H1 (cell line): ENCODE results near the gene RNF186. TPM values are rescaled to one million over a fixed set of nuclear protein-coding genes. Genes with fewer than 3 reads are reported as not detected.
"Not testable (repeated sequence)": the region's sequence is repeated elsewhere in the genome, so short reads cannot be mapped to it uniquely, and the experiment has no call there.

Experiments used
- CTCF ChIA-PET: fragments of 300-600 bp; sonication (Branson Sonifier 250); formaldehyde crosslinking; loops from one replicate; lab custom pipeline; 2021; ENCODE audit not compliant: partially characterized antibody; lab: Charles Lee
- POLR2A ChIA-PET: fragments of 300-600 bp; sonication (Branson Sonifier 250); formaldehyde crosslinking; loops from one replicate; lab custom pipeline; 2021; ENCODE audit warnings: inconsistent platforms; ENCODE audit not compliant: partially characterized antibody; lab: Charles Lee
- DNase-seq, 2 experiments: peaks; one replicate each; pipeline versions ENCODE4 v3.0.0 to v3.0.0-alpha.2; 2010 to 2022; ENCODE audit warnings: low spot score in 2 of 2, low read depth in 1 of 2, mixed read lengths in 1 of 2
- FAIRE-seq: peaks from 2 replicates; lab custom pipeline; 2011; peaks lifted over from hg19 to GRCh38; lab: Jason Lieb, UNC
- H2AFZ ChIP-seq: 2 replicates; pipeline ENCODE4 v1.8.1; 2012; ENCODE audit warnings: low read length, inconsistent platforms
- H2AK5ac ChIP-seq: 2 replicates; pipeline ENCODE4 v1.6.1; 2013; ENCODE audit warnings: low read depth, low read length
- H2BK120ac ChIP-seq: replicated peaks from 2 replicates; pipeline ENCODE3; 2013; ENCODE audit warnings: low read depth, low read length, inconsistent platforms
- H2BK12ac ChIP-seq: 2 replicates; pipeline ENCODE4 v1.6.1; 2013; ENCODE audit warnings: low read depth, low read length
- H2BK15ac ChIP-seq: 2 replicates; pipeline ENCODE4 v1.6.1; 2013; ENCODE audit warnings: low read length
- H2BK20ac ChIP-seq: 2 replicates; pipeline ENCODE4 v1.6.1; 2013; ENCODE audit warnings: low read length
- H2BK5ac ChIP-seq: 2 replicates; pipeline ENCODE4 v1.6.1; 2013; ENCODE audit warnings: low read depth, low read length
- H3K14ac ChIP-seq: 2 replicates; pipeline ENCODE4 v1.6.1; 2013; ENCODE audit warnings: inconsistent platforms; ENCODE audit not compliant: insufficient read length
- H3K18ac ChIP-seq: 2 replicates; pipeline ENCODE4 v1.6.1; 2013; ENCODE audit warnings: low read length; ENCODE audit errors: extremely low read depth
- H3K23ac ChIP-seq: 2 replicates; pipeline ENCODE4 v1.6.1; 2013; ENCODE audit warnings: inconsistent platforms; ENCODE audit not compliant: insufficient read length
- H3K23me2 ChIP-seq: 2 replicates; pipeline ENCODE4 v1.6.1; 2013; ENCODE audit warnings: low read depth, low read length
- H3K27ac ChIP-seq: 2 replicates; pipeline ENCODE4 v1.6.1; 2011; ENCODE audit warnings: low read depth, low read length, inconsistent platforms
- H3K27me3 ChIP-seq, 4 experiments: replicated peaks in 1 of 4; 1 replicate in 1 of 4; 2 replicates in 3 of 4; pipeline versions ENCODE4 v1.6.1 to v1.8.1; 2011 to 2013; ENCODE audit warnings: low read length in 3 of 4, mild to moderate bottlenecking in 3 of 4, inconsistent platforms in 2 of 4, mixed read lengths in 2 of 4, moderate library complexity in 1 of 4; ENCODE audit not compliant: control insufficient read depth in 3 of 4, insufficient read depth in 3 of 4; ENCODE audit errors: extremely low read depth in 1 of 4
- H3K36me3 ChIP-seq, 4 experiments: 2 replicates each; pipeline versions ENCODE4 v1.6.1 to v1.8.1; 2011 to 2013; ENCODE audit warnings: mild to moderate bottlenecking in 4 of 4, low read length in 3 of 4, moderate library complexity in 2 of 4, control low read depth in 1 of 4, inconsistent platforms in 1 of 4; ENCODE audit not compliant: insufficient read depth in 4 of 4, control insufficient read depth in 2 of 4
- H3K4ac ChIP-seq: replicated peaks from 2 replicates; pipeline ENCODE3; 2013; ENCODE audit warnings: low read length, low read depth, mixed read lengths, inconsistent platforms; ENCODE audit not compliant: insufficient read length
- H3K4me1 ChIP-seq, 4 experiments: replicated peaks in 1 of 4; 1 replicate in 1 of 4; 2 replicates in 3 of 4; pipeline versions ENCODE4 v1.6.1 to v1.8.1; 2011 to 2013; ENCODE audit warnings: low read length in 3 of 4, inconsistent platforms in 2 of 4, mixed read lengths in 1 of 4; ENCODE audit not compliant: insufficient read depth in 4 of 4, control insufficient read depth in 3 of 4
- H3K4me2 ChIP-seq, 2 experiments: 2 replicates each; pipeline versions ENCODE4 v1.6.1 to v1.8.1; 2011 to 2013; ENCODE audit warnings: low read depth in 2 of 2, low read length in 2 of 2, control low read depth in 1 of 2, inconsistent platforms in 1 of 2, mild to moderate bottlenecking in 1 of 2; ENCODE audit not compliant: insufficient read depth in 1 of 2
- H3K4me3 ChIP-seq, 4 experiments: fragments of 200-600, 300-600 bp in 1 of 4; sonication (generic), shearing (Covaris generic), sonication (Bioruptor Twin) in 1 of 4; 2 replicates each; pipeline versions ENCODE4 v1.5.1 to v1.8.1; 2011 to 2016; ENCODE audit warnings: low read length in 4 of 4, low read depth in 3 of 4, control low read depth in 2 of 4, inconsistent platforms in 2 of 4, mild to moderate bottlenecking in 2 of 4, mixed read lengths in 1 of 4, moderate library complexity in 1 of 4; ENCODE audit not compliant: insufficient read depth in 2 of 4; ENCODE audit errors: extremely low read depth in 1 of 4
- H3K56ac ChIP-seq: replicated peaks from 2 replicates; pipeline ENCODE3; 2013; ENCODE audit warnings: low read depth, mild to moderate bottlenecking, mixed read lengths, low read length, inconsistent platforms; ENCODE audit not compliant: insufficient read length
- H3K79me1 ChIP-seq: 2 replicates; pipeline ENCODE4 v1.6.1; 2013; ENCODE audit warnings: low read depth, low read length, control low read depth
- H3K79me2 ChIP-seq, 2 experiments: 2 replicates each; pipeline versions ENCODE4 v1.6.1 to v1.8.1; 2012 to 2013; ENCODE audit warnings: low read length in 2 of 2, mild to moderate bottlenecking in 2 of 2, inconsistent platforms in 1 of 2; ENCODE audit not compliant: insufficient read depth in 2 of 2, control insufficient read depth in 1 of 2
- H3K9ac ChIP-seq, 4 experiments: replicated peaks in 1 of 4; 1 replicate in 1 of 4; 2 replicates in 3 of 4; pipeline versions ENCODE4 v1.6.1 to v1.8.1; 2011 to 2013; ENCODE audit warnings: low read depth in 3 of 4, low read length in 3 of 4, control low read depth in 2 of 4, mild to moderate bottlenecking in 2 of 4, moderate library complexity in 2 of 4, inconsistent platforms in 1 of 4; ENCODE audit errors: extremely low read depth in 1 of 4
- H3K9me3 ChIP-seq, 2 experiments: 2 replicates each; pipeline versions ENCODE4 v1.6.1 to v1.8.1; 2012 to 2013; ENCODE audit warnings: mild to moderate bottlenecking in 2 of 2, moderate library complexity in 2 of 2, control low read depth in 1 of 2, inconsistent platforms in 1 of 2, low read depth in 1 of 2, low read length in 1 of 2, mixed read lengths in 1 of 2; ENCODE audit not compliant: insufficient read depth in 2 of 2
- H4K20me1 ChIP-seq, 2 experiments: replicated peaks in 1 of 2; 2 replicates each; pipeline versions ENCODE3 to v1.8.1; 2011 to 2013; ENCODE audit warnings: inconsistent platforms in 2 of 2, low read length in 2 of 2, mild to moderate bottlenecking in 1 of 2; ENCODE audit not compliant: insufficient read depth in 2 of 2, control insufficient read depth in 1 of 2
- H4K5ac ChIP-seq: 2 replicates; pipeline ENCODE4 v1.6.1; 2013; ENCODE audit warnings: low read length, low read depth, mixed read lengths, inconsistent platforms; ENCODE audit not compliant: insufficient read length
- H4K8ac ChIP-seq: 2 replicates; pipeline ENCODE4 v1.8.0; 2013; ENCODE audit warnings: mild to moderate bottlenecking, moderate library complexity, low read length, inconsistent platforms; ENCODE audit not compliant: insufficient read depth; ENCODE audit errors: extremely low read depth
- H4K91ac ChIP-seq: replicated peaks from 2 replicates; pipeline ENCODE3; 2013; ENCODE audit warnings: low read length, mixed read lengths, inconsistent platforms; ENCODE audit not compliant: insufficient read length
- WGBS, 2 experiments: shearing (Covaris generic) in 1 of 2; methylation state at CpG; one replicate each; pipeline versions ENCODE4 v1.1.6 to v1.1.7; 2013 to 2015; ENCODE audit warnings: low lambda C conversion rate in 2 of 2, mixed read lengths in 2 of 2, inconsistent platforms in 1 of 2, low coverage in 1 of 2, missing lambda C conversion rate in 1 of 2; ENCODE audit not compliant: insufficient replicate concordance in 2 of 2, insufficient coverage in 1 of 2, insufficient read length in 1 of 2; ENCODE audit errors: extremely low coverage in 1 of 2, missing lambda C conversion rate in 1 of 2; 5-methylcytosine and 5-hydroxymethylcytosine counted together
- polyA plus RNA-seq, 7 experiments: library from polyadenylated mRNA; depleted of rRNA in 3 of 7; stranded (reverse) in 5 of 7; unstranded in 2 of 7; fragments of >200 nt in 5 of 7; fragments of 200-250 nt in 2 of 7; gene quantifications; 1 replicate in 5 of 7; 2 replicates in 1 of 7; 4 replicates in 1 of 7; pipeline versions ENCODE4 v1.2.1 to v1.2.3, GENCODE V29; 2011 to 2013; ENCODE audit warnings: missing spikeins in 2 of 7, mixed read lengths in 2 of 7
- total RNA-seq: library from RNA; stranded (reverse); fragmentation: NEBNext Ultra II Directional; extraction: Animal tissue kit (Norgen Biotek cat#: 25700); gene quantifications from 2 replicates; pipeline ENCODE4 v1.2.1, GENCODE V29; 2021

Gene RNF186
- total and polyA plus RNA-seq, 2 of the 8 experiments (the other 6 are each of a cell fraction or from before 2014, with no cell fraction given): not detected

- H4K8ac ChIP-seq, H2AK5ac ChIP-seq, H2BK5ac ChIP-seq, H4K20me1 ChIP-seq, H3K23ac ChIP-seq, H4K91ac ChIP-seq, H3K9me3 ChIP-seq, FAIRE-seq, H2BK12ac ChIP-seq, H2BK20ac ChIP-seq, H4K5ac ChIP-seq, H3K79me1 ChIP-seq, H3K23me2 ChIP-seq, H2AFZ ChIP-seq, H3K27me3 ChIP-seq, H3K79me2 ChIP-seq, H3K14ac ChIP-seq, H3K36me3 ChIP-seq, POLR2A ChIA-PET, H3K4me2 ChIP-seq, H2BK15ac ChIP-seq, H3K18ac ChIP-seq, H3K27ac ChIP-seq, H3K56ac ChIP-seq, H3K9ac ChIP-seq, H2BK120ac ChIP-seq, H3K4ac ChIP-seq, DNase-seq, H3K4me3 ChIP-seq: not testable (repeated sequence)
- peaks cover 8 to 11% (median 10%) of the 10 kb centered on the region in 4 experiments for H3K4me1 ChIP-seq
- WGBS, 2 experiments: 82% methylated on average over 8 of the region's 9 CpGs; no CpG with 5 or more reads in 1 of the 2 experiments
- CTCF ChIA-PET: interaction anchor here (1.3 to 1.9 kb wide), 3 partner anchors 17 to 91 kb away, joined by 3 to 5 read pairs (median 4); no protein-coding TSS in a partner anchor
These were observed 24.8 kb downstream of the RNF186 start for GRCh38 chr1:19790061-19790975.
